Stimulated activated memory B cell treated with anti-CD40 and anti-IgM and Interleukin-4, amounts not matched to agents 10 μg/mL and 1 μg/mL and 100 μg/mL, for 72 hours (primary cell): ENCODE data around the gene TEX264.
A peak's percentile ranks its signal among the peaks of the same experiment; 100 is the strongest.

Experiments used
- ATAC-seq: fragments of 150-1000 bp; cut with Tn5 transposase; 2 replicates; pipeline ENCODE4 v1.10.0; 2021
- H3K27ac Mint-ChIP-seq: one replicate; pipeline ENCODE4 v1.8.0; 2022; ENCODE audit warnings: mild to moderate bottlenecking, mixed read lengths
- H3K27me3 Mint-ChIP-seq: one replicate; pipeline ENCODE4 v1.8.0; 2022; ENCODE audit warnings: mixed read lengths
- H3K36me3 Mint-ChIP-seq: one replicate; pipeline ENCODE4 v1.8.0; 2022; ENCODE audit warnings: mixed read lengths
- H3K4me1 Mint-ChIP-seq: one replicate; pipeline ENCODE4 v1.8.0; 2022; ENCODE audit warnings: mixed read lengths
- H3K4me3 Mint-ChIP-seq: one replicate; pipeline ENCODE4 v1.8.0; 2022; ENCODE audit warnings: mild to moderate bottlenecking, moderate library complexity, mixed read lengths
- H3K9me3 Mint-ChIP-seq: one replicate; pipeline ENCODE4 v1.8.0; 2022; ENCODE audit warnings: mixed read lengths

TEX264 gene

DNA sequence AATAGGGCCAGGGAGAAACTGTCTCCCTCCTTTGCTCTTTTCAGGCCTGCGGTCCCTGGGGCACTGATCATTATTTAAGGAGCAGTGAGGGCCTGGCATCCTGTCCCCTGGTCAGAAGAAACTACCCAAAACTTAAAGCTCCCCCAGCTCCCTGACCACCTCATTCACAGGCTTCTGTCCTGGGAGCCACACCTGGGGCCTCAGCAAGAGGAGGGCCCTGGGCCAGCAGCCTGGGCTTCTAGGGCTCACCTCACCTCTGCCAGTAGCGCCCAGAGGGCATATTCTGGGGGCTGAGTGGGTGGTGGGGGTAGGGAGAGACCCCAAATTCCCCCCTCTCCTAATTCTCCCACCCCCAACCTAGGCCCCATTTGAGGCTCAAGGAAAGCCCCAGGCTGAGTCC, 31.1 kb downstream of the TEX264 start:
- Mint-ChIP-seq H3K27ac (no peak overlapping the region), H3K36me3 (peaks cover 54% of the 10 kb centered on the region), H3K27me3 (no peaks in the 10 kb centered on the region), H3K4me1 (peaks cover 11% of the 10 kb centered on the region), H3K9me3 (no peaks in the 10 kb centered on the region), H3K4me3 (no peak overlapping the region)
- no peak for ATAC-seq

DNA sequence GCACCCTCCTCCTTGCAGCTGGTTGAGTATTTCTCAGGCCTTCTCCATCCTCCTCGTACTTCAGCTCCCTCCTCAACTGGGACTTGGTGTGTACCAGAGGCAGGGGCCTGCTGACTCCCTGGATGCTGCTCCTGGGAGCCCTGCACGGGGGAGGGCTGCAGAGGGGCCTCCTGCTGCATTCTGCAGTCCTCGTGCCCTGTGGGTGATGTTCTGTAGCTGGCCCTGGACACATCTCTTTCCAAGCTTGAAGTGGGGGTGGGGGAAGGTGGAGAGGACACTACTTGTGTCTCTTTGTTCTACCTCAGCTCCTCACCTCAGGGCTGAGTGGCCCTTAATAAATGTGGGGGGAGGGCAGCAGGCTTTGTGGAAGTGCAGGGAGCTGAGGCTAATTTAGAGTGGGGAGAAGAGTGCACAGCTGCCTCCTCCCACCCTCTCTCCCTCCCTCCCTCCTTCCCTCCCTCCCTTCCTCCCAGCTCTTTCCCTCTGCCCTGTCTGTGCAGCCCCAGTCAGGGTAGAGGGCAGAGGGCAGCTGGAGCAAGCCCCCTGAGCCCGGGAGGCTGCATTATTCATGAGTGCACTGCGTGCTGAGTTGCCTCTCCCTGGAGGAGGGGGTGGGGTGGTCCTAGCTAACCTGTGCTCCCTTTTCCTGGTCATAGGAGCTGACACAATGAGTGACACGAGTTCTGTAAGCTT, 32.2 kb downstream of the TEX264 start:
- no peaks in the 10 kb centered on the region for H3K27me3 Mint-ChIP-seq
- H3K4me3 Mint-ChIP-seq: no peak overlapping the region
- H3K9me3 Mint-ChIP-seq: no peaks in the 10 kb centered on the region
- H3K27ac Mint-ChIP-seq: no peak overlapping the region
- H3K36me3 Mint-ChIP-seq: peaks cover 49% of the 10 kb centered on the region
- ATAC-seq: no peak
- H3K4me1 Mint-ChIP-seq: peaks cover 18% of the 10 kb centered on the region

DNA sequence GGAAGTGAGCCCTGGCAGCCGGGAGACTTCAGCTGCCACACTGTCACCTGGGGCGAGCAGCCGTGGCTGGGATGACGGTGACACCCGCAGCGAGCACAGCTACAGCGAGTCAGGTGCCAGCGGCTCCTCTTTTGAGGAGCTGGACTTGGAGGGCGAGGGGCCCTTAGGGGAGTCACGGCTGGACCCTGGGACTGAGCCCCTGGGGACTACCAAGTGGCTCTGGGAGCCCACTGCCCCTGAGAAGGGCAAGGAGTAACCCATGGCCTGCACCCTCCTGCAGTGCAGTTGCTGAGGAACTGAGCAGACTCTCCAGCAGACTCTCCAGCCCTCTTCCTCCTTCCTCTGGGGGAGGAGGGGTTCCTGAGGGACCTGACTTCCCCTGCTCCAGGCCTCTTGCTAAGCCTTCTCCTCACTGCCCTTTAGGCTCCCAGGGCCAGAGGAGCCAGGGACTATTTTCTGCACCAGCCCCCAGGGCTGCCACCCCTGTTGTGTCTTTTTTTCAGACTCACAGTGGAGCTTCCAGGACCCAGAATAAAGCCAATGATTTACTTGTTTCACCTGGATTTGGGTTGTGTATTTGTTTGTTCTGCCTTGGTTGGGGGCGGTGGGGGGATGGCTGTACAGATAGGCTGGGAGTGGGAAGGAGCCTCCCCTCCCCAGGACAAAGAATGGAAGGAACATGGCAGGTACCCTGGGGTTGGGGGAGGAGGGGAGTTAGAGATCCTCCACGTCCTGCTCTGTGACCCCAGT, 32.9 kb downstream of the TEX264 start:
- no peak overlapping the region for H3K4me3 Mint-ChIP-seq
- no peak for ATAC-seq
- no peak overlapping the region for H3K27ac Mint-ChIP-seq
- H3K27me3 Mint-ChIP-seq: no peaks in the 10 kb centered on the region
- peaks cover 42% of the 10 kb centered on the region for H3K36me3 Mint-ChIP-seq
- no peaks in the 10 kb centered on the region for H3K9me3 Mint-ChIP-seq
- peaks cover 18% of the 10 kb centered on the region for H3K4me1 Mint-ChIP-seq

DNA sequence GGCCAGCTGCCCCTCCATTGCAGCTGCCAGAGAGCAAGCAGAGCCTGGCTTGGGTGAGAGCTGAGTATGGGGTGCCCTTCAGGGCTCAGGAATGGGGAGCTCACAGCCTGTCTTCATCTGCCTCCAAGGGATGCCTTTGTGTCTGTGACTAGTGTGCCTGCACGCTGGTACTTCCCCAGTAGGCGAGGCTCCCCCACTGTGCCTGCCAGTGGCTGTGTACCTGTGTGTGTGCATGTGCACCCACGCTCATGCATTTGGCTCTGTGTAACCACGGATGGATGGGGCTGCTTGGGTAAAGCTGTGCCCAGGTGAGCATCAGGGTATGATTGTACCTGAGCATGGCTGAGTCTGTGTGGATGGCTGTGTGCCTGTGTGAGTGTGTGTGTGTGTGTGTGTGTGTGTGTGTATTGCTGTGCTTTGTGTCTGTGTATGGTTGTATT, 33.5 kb downstream of the TEX264 start:
- H3K27me3 Mint-ChIP-seq: no peaks in the 10 kb centered on the region
- peaks cover 18% of the 10 kb centered on the region for H3K4me1 Mint-ChIP-seq
- no peak overlapping the region for H3K4me3 Mint-ChIP-seq
- no peaks in the 10 kb centered on the region for H3K9me3 Mint-ChIP-seq
- peaks cover 36% of the 10 kb centered on the region for H3K36me3 Mint-ChIP-seq
- H3K27ac Mint-ChIP-seq: no peak overlapping the region
- no peak for ATAC-seq

DNA sequence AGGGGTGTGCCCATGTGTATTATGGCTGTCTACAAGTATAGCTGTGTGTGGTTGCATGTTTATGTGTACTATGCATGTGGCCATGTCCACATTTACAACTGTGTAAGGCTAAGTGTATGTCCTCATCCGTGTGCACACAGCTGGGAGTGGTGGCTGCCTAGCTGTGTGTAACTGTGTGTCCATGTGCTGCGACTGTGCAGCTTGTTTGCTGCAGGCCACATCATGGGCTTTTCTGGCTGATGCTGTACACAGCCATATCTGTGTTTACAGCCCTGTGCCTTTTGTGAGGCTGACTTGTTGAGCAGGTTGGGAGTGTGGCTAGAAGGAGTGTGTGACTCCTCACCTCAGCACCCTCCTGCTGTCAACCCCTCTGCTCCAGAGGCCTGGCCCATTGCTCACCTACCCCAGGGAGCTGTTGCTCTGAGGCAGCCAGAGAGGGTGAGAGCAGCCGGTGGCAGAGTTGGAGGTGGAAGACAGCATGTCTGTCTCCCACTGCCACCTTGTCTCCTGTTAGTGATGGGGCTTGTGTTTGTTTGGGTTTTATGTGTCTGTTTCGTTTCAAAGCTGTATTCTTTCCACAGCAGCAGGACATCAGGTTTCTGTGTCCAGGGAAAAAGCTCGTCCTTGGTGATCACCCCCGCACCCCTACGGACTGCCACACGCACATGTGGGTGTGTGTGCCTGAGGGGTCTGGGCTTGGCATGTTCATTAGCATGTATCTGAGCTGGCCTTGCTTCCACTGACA, 34.4 kb downstream of the TEX264 start:
- Mint-ChIP-seq H3K4me1 (peaks cover 24% of the 10 kb centered on the region), H3K4me3 (no peak overlapping the region), H3K27me3 (no peaks in the 10 kb centered on the region), H3K36me3 (peaks cover 30% of the 10 kb centered on the region), H3K9me3 (no peaks in the 10 kb centered on the region), H3K27ac (no peak overlapping the region)
- ATAC-seq: no peak

DNA sequence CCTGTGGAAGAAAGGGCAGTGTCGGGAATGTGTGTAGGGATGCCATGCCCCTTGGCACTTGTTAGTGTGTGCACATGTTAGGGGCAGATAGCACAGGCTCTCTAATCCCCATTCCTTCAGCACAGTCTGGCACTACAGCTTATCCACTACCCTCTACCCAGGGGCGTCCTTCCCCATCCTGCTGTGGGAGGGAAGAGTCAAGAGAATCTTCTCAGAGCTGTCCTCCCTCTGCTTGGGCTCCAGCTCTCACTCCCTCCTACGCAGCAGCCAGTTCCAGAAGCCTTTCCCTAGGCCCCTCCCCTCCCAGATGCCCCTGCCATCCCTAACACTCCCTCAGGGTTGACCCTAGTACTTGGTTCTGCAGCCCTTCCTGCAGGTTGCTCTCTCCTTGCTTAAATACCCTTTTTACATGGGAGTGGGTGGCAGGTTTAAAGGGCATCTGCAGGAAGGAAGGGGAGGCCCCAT, 35.0 kb downstream of the TEX264 start:
- peaks cover 24% of the 10 kb centered on the region for H3K4me1 Mint-ChIP-seq
- peaks cover 25% of the 10 kb centered on the region for H3K36me3 Mint-ChIP-seq

DNA sequence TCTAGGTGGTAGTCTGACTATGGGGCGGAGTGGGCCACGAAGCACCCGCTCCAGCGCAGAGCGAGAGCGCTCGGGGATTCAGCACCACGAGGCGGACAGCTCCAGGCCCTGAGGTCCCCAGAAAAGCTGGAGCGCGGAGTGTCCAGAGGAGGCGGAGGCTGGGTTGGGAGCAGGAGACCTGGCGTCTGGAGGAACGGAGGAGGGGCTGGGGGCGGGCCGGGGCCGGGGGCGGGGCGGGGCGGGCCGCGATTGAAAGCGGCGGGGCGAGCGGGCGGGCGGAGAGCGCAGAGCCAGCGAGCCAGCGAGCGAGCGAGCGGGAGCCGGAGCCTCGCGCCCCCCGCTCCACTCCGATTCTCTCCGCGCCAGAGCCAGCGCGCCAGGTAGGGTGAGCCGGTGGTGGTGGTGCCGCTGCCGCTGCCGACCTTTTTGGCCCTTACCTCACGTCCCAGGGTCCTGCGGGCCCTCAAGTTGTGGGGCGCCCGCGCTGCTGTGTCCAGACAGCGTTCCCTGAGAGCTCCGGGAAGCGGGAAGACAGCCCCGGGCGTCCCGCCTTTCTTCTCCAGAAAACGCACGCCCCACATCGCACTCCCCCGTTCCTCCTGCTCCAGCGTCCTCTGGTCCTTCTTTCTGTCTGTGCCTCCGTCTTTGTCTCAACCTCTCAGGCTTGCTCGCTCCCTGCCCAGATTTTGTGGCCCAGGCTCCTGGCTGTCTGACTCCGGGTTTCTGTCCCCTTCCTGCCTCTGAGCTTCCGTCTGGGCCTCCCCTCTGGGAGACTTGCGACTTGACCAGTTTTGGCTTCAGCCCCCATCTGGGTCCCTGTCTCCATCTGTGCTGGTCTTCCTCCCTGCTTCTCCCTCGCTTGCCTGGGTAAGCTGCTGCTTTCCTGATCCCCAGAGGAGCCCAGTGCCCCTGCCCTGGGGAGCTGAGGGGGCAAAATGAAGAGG, 36.0 kb downstream of the TEX264 start, which contains the start of gene GRM2:
Gene GRM2, plus strand, starts transcription at position 281 of the 944 bp plus-strand sequence. CDS start 1,916 bp downstream, outside the sequence.
- ATAC-seq: peak; percentile 4
- no peaks in the 10 kb centered on the region for H3K27me3 Mint-ChIP-seq
- H3K9me3 Mint-ChIP-seq: no peaks in the 10 kb centered on the region
- peaks cover 16% of the 10 kb centered on the region for H3K36me3 Mint-ChIP-seq
- no peak within 1 kb of the TSS for H3K27ac Mint-ChIP-seq
- H3K4me1 Mint-ChIP-seq: peaks cover 24% of the 10 kb centered on the region
- H3K4me3 Mint-ChIP-seq: peak within 1 kb of the TSS; percentile 37

More for the DNA sequence above, 35.0 kb downstream of the TEX264 start:
- Mint-ChIP-seq H3K9me3 (no peaks in the 10 kb centered on the region), H3K27ac (no peak overlapping the region), H3K4me3 (no peak overlapping the region), H3K27me3 (no peaks in the 10 kb centered on the region)
- no peak for ATAC-seq

- no peak for ATAC-seq
- Mint-ChIP-seq H3K4me3 (no peak overlapping the region), H3K36me3 (peaks cover 16% of the 10 kb centered on the region), H3K9me3 (no peaks in the 10 kb centered on the region), H3K27me3 (no peaks in the 10 kb centered on the region), H3K4me1 (peaks cover 24% of the 10 kb centered on the region), H3K27ac (no peak overlapping the region)
Observed at GRCh38 chr3:51708216-51708845, 37.3 kb downstream of the TEX264 start.

DNA sequence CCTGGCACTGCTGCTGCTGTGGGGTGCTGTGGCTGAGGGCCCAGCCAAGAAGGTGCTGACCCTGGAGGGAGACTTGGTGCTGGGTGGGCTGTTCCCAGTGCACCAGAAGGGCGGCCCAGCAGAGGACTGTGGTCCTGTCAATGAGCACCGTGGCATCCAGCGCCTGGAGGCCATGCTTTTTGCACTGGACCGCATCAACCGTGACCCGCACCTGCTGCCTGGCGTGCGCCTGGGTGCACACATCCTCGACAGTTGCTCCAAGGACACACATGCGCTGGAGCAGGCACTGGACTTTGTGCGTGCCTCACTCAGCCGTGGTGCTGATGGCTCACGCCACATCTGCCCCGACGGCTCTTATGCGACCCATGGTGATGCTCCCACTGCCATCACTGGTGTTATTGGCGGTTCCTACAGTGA, 38.0 kb downstream of the TEX264 start:
- Mint-ChIP-seq H3K9me3 (no peaks in the 10 kb centered on the region), H3K27me3 (no peaks in the 10 kb centered on the region), H3K4me3 (no peak overlapping the region), H3K36me3 (peaks cover 14% of the 10 kb centered on the region), H3K4me1 (peaks cover 24% of the 10 kb centered on the region), H3K27ac (no peak overlapping the region)
- ATAC-seq: no peak

DNA sequence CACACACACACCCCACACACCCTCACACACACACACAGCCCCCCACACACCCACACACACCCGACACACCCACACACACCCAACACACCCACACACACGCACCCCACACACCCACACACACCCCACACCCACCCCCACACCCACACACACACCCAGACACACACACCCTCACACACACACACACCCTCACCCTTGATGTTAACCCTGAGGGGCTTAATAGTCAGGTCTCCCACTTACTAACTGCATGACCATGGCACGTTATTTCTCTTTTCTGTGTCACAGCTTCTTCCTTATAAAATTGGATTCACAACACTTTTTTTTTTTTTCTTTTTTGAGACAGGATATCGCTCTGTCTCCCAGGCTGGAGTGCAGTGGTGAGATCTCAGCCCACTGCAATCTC, 38.6 kb downstream of the TEX264 start:
- no peaks in the 10 kb centered on the region for H3K9me3 Mint-ChIP-seq

DNA sequence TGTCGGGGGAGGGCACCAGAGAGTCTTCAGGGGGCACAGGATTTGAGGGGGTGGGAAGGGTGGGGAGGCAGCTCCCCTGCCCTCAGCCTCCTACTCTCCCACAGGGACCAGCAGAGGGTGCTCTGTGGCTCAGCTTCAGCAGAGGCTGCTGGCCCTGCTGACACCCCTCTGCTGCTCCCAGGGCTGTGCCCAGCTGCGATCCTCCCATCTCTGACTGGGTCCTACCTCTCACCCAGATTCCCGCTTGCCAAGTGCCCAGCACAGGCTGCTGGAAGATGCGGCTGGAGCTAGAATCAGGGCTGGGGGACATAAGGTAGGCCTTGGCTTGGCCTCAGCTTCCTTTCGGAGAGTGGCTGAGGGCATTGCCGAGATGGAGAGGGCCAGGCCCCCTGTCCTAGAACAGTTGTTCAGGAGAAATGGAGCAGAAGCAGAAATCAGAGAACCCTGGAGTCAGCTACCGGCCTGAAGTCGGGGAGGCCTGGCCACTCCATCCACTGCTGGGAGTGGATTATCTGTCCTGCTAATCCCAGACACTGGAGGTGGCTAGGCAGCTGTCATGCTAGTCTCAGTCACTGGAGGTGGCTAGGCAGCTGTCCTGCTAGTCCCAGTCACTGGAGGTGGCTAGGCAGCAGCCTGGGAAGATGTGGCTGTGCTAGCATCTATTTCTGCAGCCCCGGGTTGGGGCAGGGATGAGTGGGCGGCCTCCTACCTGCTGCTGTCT, 39.7 kb downstream of the TEX264 start:
- Mint-ChIP-seq H3K27ac (no peak overlapping the region), H3K27me3 (no peaks in the 10 kb centered on the region), H3K9me3 (no peaks in the 10 kb centered on the region), H3K36me3 (peaks cover 5% of the 10 kb centered on the region), H3K4me1 (peaks cover 22% of the 10 kb centered on the region), H3K4me3 (no peak overlapping the region)
- no peak for ATAC-seq

More for the DNA sequence above, 38.6 kb downstream of the TEX264 start:
- ATAC-seq: no peak
- peak overlapping the region; percentile 35 for H3K4me3 Mint-ChIP-seq
- no peaks in the 10 kb centered on the region for H3K27me3 Mint-ChIP-seq
- H3K4me1 Mint-ChIP-seq: peaks cover 24% of the 10 kb centered on the region
- H3K36me3 Mint-ChIP-seq: peaks cover 8% of the 10 kb centered on the region
- peak overlapping the region; percentile 60 for H3K27ac Mint-ChIP-seq

- no peak for ATAC-seq
- Mint-ChIP-seq H3K4me3 (no peak overlapping the region), H3K36me3 (peaks cover under 1% of the 10 kb centered on the region), H3K27me3 (no peaks in the 10 kb centered on the region), H3K9me3 (no peaks in the 10 kb centered on the region), H3K4me1 (peaks cover 15% of the 10 kb centered on the region), H3K27ac (no peak overlapping the region)
Observed at GRCh38 chr3:51711352-51712037, 40.4 kb downstream of the TEX264 start.

DNA sequence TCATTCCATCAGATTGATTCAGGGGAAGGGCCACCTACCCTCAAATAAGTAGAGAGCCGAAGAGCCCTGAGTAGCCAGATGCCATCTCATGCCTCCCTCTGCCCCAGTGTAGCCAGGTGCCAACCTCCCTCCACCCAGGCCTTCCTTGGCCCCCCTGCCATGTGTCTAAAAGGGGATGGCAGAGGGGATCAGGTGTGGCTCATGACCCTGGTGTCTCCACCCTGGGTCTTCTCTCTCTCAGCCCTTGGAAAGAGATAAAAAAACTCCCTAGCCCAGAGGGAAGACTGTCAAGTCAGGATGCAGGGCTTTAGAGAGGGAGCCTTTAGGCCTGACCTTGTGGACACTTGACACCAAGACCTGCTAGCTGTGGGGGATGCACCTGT, 41.0 kb downstream of the TEX264 start:
- Mint-ChIP-seq H3K27me3 (no peaks in the 10 kb centered on the region), H3K27ac (no peak overlapping the region), H3K9me3 (no peaks in the 10 kb centered on the region), H3K4me1 (peaks cover 13% of the 10 kb centered on the region), H3K4me3 (no peak overlapping the region), H3K36me3 (no peaks in the 10 kb centered on the region)
- no peak for ATAC-seq
